ENCODE results near the gene RSPH9. TPM values are rescaled to one million over a fixed set of nuclear protein-coding genes. Genes with fewer than 3 reads are reported as not detected.

The RSPH9 gene
- total RNA-seq, 4 donors from 2014 or later: 0.19 to 0.49 TPM; not detected in 2

- TF ChIP-seq, protein P1, sequence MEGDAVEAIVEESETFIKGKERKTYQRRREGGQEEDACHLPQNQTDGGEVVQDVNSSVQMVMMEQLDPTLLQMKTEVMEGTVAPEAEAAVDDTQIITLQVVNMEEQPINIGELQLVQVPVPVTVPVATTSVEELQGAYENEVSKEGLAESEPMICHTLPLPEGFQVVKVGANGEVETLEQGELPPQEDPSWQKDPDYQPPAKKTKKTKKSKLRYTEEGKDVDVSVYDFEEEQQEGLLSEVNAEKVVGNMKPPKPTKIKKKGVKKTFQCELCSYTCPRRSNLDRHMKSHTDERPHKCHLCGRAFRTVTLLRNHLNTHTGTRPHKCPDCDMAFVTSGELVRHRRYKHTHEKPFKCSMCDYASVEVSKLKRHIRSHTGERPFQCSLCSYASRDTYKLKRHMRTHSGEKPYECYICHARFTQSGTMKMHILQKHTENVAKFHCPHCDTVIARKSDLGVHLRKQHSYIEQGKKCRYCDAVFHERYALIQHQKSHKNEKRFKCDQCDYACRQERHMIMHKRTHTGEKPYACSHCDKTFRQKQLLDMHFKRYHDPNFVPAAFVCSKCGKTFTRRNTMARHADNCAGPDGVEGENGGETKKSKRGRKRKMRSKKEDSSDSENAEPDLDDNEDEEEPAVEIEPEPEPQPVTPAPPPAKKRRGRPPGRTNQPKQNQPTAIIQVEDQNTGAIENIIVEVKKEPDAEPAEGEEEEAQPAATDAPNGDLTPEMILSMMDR (IDR thresholded peaks at IDR 0.05; ENCODE audit: low read depth): no peak
Observed at GRCh38 chr6:43610431-43610830, 34.4 kb upstream of the RSPH9 start.

GRCh38 chr6:43613721-43614395 lies 31.0 kb upstream of the RSPH9 start:
- TF ChIP-seq, protein P1 (IDR thresholded peaks at IDR 0.05; ENCODE audit: low read depth): no peak

DNA sequence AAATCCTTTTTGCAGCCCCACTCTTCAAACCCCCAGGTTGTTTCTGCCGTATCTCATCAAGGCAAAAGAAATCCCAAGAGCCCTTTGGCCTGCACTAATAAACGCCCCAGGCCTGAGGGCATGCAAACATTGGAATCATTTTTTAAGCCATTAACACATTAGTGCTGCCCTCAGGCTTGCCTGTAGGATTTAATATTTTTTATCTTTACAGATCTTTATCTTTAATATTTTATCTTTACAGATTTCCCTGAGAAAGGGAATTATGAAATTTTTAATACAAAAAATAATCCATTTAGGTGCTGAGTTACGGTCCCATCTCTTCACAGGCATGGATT lies 30.5 kb upstream of the RSPH9 start:
- TF ChIP-seq, protein P1 (IDR thresholded peaks at IDR 0.05; ENCODE audit: low read depth): no peak

GRCh38 chr6:43616725-43617472 lies 27.9 kb upstream of the RSPH9 start:
- TF ChIP-seq, protein P1 (IDR thresholded peaks at IDR 0.05; ENCODE audit: low read depth): no peak

GRCh38 chr6:43621078-43621835 lies 23.6 kb upstream of the RSPH9 start:
- TF ChIP-seq, protein P1 (IDR thresholded peaks at IDR 0.05; ENCODE audit: low read depth): no peak

DNA sequence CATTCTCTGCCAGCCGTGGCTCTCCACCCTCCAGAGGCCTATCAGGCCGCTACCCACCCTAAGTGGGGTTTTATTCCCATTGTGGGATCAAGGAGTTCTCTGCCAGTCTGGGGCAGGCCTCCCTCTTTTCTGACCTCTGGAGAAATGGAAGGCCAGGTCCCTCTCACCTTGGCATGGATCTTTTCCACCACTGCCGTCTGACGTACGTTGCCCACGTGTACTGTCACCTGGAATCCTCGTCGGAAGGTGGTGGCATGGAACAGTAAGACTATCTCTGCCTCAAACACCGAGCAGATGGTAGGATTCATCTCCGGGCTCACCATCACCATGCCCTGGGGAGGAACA lies 23.0 kb upstream of the RSPH9 start:
- TF ChIP-seq, protein P1 (IDR thresholded peaks at IDR 0.05; ENCODE audit: low read depth): no peak

DNA sequence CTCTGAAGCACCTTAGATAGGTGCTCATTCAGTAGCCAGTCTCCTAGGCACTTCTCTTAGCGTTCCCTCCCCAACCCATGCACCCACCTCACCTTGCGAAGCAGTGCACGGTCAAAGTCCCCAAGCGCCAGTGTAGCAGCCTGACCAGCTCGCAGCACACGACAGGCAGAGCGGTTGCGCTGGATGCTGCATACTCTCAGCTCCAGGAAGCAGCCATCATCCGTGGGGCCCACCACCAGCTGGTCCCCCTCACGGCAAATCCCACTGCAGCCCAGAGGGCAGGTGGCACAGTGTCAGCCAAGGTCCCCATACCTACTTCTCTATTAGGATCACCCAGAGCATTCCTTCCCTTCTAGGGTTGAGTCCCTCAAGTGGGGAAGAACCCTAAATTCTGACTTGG lies 22.3 kb upstream of the RSPH9 start:
- TF ChIP-seq, protein P1 (IDR thresholded peaks at IDR 0.05; ENCODE audit: low read depth): no peak

Data from subcutaneous adipose tissue (tissue), 4 donors.